D721Med (cell line): ENCODE data around the gene FAM227B.
"Not testable (repeated sequence)": the region's sequence is repeated elsewhere in the genome, so short reads cannot be mapped to it uniquely, and the experiment has no call there.

Experiments
- DNase-seq: peaks from one replicate; pipeline ENCODE4 v3.0.0; 2011; ENCODE audit warnings: low spot score; ENCODE audit not compliant: insufficient read length
- FAIRE-seq: peaks from 2 replicates; lab custom pipeline; 2011; peaks lifted over from hg19 to GRCh38; lab: Jason Lieb, UNC
- TF ChIP-seq, protein P1 (sequence below): IDR thresholded peaks from 2 replicates; pipeline ENCODE4 v1.5.1; 2012; ENCODE audit warnings: mild to moderate bottlenecking, control low read depth; ENCODE audit not compliant: insufficient read depth; ENCODE audit errors: missing control alignments

Gene FAM227B

DNA sequence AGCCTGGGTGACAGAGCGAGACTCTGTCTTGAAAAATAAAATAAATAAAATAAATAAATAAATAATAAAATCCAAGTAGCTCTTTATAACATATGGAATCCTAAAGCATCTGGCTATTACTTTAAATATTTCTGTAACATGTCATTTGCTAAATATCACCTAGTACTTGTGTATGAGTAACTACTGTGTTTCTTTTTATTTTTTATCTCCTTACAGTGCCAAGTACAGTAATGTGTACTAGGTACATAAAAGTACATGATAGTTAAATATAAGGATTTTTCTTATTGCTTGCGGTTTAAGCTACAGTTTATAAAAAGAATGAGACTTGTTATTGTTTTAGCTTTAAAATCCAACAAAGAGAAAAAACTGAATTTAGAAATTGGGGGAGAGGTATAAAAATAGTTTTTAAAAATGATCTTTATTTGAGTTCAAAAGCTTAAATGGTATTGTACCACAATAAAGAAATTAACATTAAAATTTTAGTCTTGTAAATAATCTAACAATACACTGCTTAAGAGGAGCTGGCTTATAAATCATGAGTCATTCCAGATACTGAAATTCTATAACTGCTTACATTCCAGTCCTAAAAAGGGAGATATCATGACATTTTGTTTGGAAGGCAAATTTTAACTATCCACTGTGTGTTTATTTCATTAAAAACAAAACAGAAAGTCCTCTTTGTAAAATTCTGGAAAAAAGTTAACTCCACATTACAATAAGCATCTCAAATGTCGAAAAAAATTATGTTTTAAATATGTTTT is 124.4 kb downstream of the FAM227B start:
- FAIRE-seq (no peak), DNase-seq (no peak)
- TF ChIP-seq, protein P1, sequence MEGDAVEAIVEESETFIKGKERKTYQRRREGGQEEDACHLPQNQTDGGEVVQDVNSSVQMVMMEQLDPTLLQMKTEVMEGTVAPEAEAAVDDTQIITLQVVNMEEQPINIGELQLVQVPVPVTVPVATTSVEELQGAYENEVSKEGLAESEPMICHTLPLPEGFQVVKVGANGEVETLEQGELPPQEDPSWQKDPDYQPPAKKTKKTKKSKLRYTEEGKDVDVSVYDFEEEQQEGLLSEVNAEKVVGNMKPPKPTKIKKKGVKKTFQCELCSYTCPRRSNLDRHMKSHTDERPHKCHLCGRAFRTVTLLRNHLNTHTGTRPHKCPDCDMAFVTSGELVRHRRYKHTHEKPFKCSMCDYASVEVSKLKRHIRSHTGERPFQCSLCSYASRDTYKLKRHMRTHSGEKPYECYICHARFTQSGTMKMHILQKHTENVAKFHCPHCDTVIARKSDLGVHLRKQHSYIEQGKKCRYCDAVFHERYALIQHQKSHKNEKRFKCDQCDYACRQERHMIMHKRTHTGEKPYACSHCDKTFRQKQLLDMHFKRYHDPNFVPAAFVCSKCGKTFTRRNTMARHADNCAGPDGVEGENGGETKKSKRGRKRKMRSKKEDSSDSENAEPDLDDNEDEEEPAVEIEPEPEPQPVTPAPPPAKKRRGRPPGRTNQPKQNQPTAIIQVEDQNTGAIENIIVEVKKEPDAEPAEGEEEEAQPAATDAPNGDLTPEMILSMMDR = no peak

DNA sequence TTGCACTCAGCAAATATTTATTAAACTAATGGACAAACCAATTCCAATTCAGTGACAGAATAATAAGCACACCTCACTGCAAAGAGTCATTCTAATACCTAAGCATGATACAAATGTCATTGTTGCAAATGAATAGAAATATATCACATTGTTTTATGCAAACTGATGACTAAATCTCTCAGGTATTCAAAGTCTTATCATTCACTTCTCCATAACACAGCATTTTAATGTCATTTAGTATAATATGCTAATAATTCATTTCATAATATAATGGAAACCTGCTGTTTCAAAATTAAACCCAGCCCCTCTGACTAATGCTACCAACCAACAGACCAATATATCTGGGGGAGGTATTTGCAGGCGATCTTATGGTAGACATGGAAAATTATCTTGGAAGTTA is 125.8 kb downstream of the FAM227B start:
- FAIRE-seq = no peak
- TF ChIP-seq, protein P1 = no peak

DNA sequence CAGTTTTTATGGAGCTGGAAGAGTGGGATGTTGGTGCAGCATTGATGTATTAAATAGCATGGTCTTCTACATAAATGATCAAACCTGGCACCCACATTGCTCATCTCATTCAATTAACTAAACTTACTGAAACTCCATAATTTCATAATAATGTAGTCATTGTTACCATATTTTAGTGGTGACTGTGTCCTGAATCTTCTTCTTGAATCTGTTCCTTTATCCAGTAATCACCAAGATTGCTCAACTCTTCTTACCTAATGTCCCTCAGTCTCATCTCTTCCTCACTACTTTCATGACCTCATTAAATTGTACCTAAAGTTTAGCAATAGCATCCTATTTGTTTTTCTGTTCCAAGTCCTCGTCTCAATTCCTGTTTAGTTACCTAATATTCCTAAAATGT is 127.8 kb downstream of the FAM227B start:
- DNase-seq (no peak), FAIRE-seq (no peak)
- TF ChIP-seq, protein P1 = no peak

More for the DNA sequence above, 125.8 kb downstream of the FAM227B start:
- DNase-seq = no peak

DNA sequence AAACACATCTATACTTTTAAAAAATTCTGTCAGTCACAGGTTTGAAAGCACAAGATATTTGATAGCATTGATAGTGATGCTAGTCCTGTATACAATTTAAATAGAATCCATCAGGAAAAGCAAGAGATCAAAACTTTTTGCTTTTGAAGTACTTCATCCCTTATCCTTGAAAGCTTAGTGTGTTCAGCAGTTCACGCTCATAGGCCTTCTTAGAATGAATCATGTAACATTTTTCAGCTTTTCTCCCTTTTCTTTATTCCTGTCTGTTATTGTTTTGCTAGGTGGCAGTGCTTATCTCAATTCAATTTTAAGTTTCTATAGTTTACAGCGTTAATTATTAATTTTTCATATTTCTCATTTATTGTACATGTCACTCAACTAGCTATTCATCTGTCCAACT is 128.5 kb downstream of the FAM227B start:
- FAIRE-seq = no peak
- no peak for DNase-seq
- TF ChIP-seq, protein P1 = no peak

DNA sequence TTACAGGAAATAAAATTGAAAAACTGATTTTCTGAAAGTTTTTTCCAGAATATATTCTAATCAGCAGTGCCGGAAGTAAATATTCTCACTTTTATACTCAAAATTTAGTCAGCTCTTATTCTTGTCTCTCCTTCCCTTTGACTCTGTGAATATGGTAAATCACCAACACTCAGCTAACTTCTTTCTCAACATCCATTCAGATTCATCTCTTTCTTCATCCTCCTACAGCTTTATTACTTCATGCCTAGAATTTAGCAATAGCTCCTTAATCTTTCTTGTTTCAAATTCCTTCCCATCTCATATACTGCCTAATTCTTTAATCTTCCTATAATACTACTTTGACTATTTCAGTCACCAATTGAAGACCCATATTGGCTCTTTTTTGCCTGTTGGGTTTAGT is 129.7 kb downstream of the FAM227B start:
- no peak for DNase-seq
- FAIRE-seq = no peak
- TF ChIP-seq, protein P1 = no peak

DNA sequence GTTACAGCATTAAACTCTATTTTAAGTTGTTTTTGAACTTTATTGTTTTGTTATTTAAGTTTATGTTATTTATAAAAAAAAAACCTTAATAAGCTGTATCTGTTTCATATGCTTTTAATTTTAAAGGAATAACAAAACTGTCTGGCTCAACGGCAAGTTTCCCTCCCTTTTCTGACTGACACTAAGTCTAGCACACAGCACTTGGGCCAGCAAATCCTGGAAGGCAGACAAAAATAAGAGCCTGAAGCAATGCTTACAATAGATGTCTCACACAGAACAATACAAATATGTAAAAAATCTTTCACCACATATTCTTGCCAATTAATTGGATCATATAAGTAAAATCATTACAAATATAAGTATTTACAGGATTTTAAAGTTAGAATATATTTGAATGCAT is 135.2 kb downstream of the FAM227B start:
- not testable (repeated sequence) for DNase-seq, FAIRE-seq

DNA sequence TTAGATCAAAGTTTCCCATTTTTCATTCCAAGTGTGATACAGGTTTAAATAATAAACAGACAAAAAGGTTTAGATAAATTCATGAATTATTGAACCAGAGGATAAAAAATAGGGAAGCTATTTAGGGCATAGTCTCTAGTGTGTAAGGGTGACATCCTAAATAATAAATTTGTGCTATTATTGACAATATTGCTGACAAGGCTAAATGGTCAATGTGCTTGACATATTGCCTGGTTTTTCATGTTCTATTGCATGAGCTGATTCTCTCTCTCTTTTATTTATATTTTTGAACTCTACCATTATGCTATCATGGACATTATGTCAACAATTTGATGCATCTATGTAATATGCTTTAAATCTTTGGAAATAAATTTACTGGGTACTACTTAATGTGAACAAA is 141.6 kb downstream of the FAM227B start:
- not testable (repeated sequence) for DNase-seq, FAIRE-seq

DNA sequence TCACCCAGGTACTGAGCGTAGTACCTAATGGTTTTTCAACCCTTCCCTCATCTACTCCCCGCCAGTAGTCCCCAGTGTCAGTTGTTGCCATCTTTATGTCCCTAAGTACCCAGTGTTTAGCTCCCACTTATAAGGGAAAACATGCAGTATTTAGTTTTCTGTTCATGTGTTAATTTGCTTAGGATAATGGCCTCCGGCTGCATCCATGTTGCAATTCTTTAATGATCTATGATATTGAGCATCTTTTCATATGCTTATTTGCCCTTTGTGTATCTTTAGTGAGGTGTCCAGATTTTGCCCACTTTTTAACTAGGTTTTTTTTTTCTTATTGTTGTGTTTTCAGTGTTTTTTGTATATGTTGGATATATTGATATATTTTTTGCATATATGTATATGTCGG is 142.6 kb downstream of the FAM227B start:
- not testable (repeated sequence) for FAIRE-seq, DNase-seq

DNA sequence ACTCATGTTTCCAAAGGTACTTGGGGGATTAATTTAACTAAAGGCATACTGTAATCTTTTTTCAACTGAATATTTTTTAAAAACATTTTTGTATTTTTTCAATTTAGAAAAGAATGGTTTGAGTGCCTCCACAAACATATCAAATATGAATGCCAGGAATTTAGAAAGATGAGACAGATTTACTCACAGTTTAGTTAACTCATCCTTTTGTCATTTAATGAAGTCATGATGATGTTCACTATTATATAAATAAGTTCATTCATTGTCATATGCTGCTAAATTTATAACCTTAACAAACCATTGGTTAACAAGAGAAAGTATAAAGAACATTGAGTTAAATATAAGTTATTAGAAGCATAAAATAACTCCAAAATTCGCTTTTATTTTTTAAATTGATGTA is 147.6 kb downstream of the FAM227B start:
- FAIRE-seq (no peak), DNase-seq (no peak)
- TF ChIP-seq, protein P1 = no peak
